HepG2 (cell line): ENCODE data around the gene SMIM11. TPM values are rescaled to one million over a fixed set of nuclear protein-coding genes. Genes with fewer than 3 reads are reported as not detected.
A peak's percentile ranks its signal among the peaks of the same experiment; 100 is the strongest.

Source experiments
- ARID3A ChIP-seq: IDR thresholded peaks from 2 replicates; pipeline ENCODE4 v1.6.1; 2012; ENCODE audit warnings: low read depth, low read length, improper control_type of control experiment
- HNRNPH1 ChIP-seq: fragments of 200-400 bp; formaldehyde crosslinking; optimal IDR thresholded peaks from 2 replicates; pipeline ENCODE3; 2017; ENCODE audit warnings: mild to moderate bottlenecking, low read depth, low read length
- KDM5A ChIP-seq: fragments of 200-600 bp; sonication (generic); IDR thresholded peaks from 2 replicates; pipeline ENCODE4 v1.7.0; 2018; ENCODE audit warnings: antibody characterized with exemption, mild to moderate bottlenecking, low read length, borderline replicate concordance
- MIXL1 ChIP-seq: IDR thresholded peaks from 2 replicates; pipeline ENCODE4 v1.6.1; 2016
- MXD3 ChIP-seq: IDR thresholded peaks from 2 replicates; pipeline ENCODE4 v1.6.1; 2016; ENCODE audit warnings: mild to moderate bottlenecking, missing biosample characterization, missing genetic modification reagents
- POGZ ChIP-seq: sonication (generic); formaldehyde crosslinking; IDR thresholded peaks from 2 replicates; pipeline ENCODE4 v1.4.0; 2020; ENCODE audit warnings: mild to moderate bottlenecking, missing genetic modification reagents
- ZNF207 ChIP-seq: fragments of 450-650 bp; IDR thresholded peaks from 2 replicates; pipeline ENCODE4 v1.6.1; 2016; ENCODE audit warnings: antibody characterized with exemption, borderline replicate concordance
- ZNF3 ChIP-seq: IDR thresholded peaks from 2 replicates; pipeline ENCODE4 v1.7.0; 2017; ENCODE audit warnings: inconsistent platforms
- ZNF350 ChIP-seq: sonication (generic); formaldehyde crosslinking; IDR thresholded peaks from 2 replicates; pipeline ENCODE4 v1.4.0; 2020; ENCODE audit warnings: mild to moderate bottlenecking, low read depth, missing genetic modification reagents, borderline replicate concordance
- ZNF543 ChIP-seq: sonication (generic); formaldehyde crosslinking; IDR thresholded peaks from 2 replicates; pipeline ENCODE4 v1.4.0; 2020; ENCODE audit warnings: mild to moderate bottlenecking, missing genetic modification reagents
- ZNF589 ChIP-seq: sonication (generic); formaldehyde crosslinking; conservative IDR thresholded peaks from 2 replicates; pipeline ENCODE4 v1.8.0; 2022; ENCODE audit warnings: mild to moderate bottlenecking, moderate library complexity, missing genetic modification reagents
- ZNF775 ChIP-seq: sonication (generic); formaldehyde crosslinking; IDR thresholded peaks from 2 replicates; pipeline ENCODE4 v1.4.0; 2020; ENCODE audit warnings: missing genetic modification reagents, mild to moderate bottlenecking, moderate library complexity, borderline replicate concordance
- ZSCAN12 ChIP-seq: sonication (generic); formaldehyde crosslinking; IDR thresholded peaks from 2 replicates; pipeline ENCODE4 v1.9.0; 2021; ENCODE audit warnings: mild to moderate bottlenecking, missing genetic modification reagents
- ZZZ3 ChIP-seq: sonication (generic); formaldehyde crosslinking; IDR thresholded peaks from 2 replicates; pipeline ENCODE4 v1.4.0; 2020; ENCODE audit warnings: missing genetic modification reagents, mild to moderate bottlenecking, borderline replicate concordance
- polyA plus RNA-seq, 8 experiments: library from polyadenylated mRNA; depleted of rRNA in 3 of 8; stranded (reverse) in 7 of 8; unstranded in 1 of 8; fragments of >200 nt; fragmentation: Illumina TruSeq in 4 of 8; extraction: Trizol in 4 of 8; gene quantifications; 2 replicates each; pipeline versions ENCODE4 v1.2.1 to v1.2.3, GENCODE V29; 2011 to 2016; ENCODE audit warnings: low read depth in 4 of 8, missing spikeins in 1 of 8, mixed read lengths in 1 of 8; ENCODE audit not compliant: insufficient read depth in 1 of 8
- total RNA-seq, 5 experiments: library from RNA; depleted of rRNA; stranded (reverse); fragments of >200 nt; fragmentation: Illumina TruSeq; extraction: Trizol; gene quantifications; 2 replicates each; pipeline ENCODE4 v1.2.3, GENCODE V29; 2016; ENCODE audit warnings: low read depth in 1 of 5
- TF ChIP-seq, protein P1 (sequence below): sonication (generic); formaldehyde crosslinking; IDR thresholded peaks from 2 replicates; pipeline ENCODE4 v1.5.0; 2020; ENCODE audit warnings: mild to moderate bottlenecking, missing genetic modification reagents, borderline replicate concordance
- TF ChIP-seq, protein P2 (sequence below): sonication (generic); formaldehyde crosslinking; IDR thresholded peaks from one replicate; pipeline ENCODE4 v1.5.1; 2020; ENCODE audit warnings: mild to moderate bottlenecking, missing genetic modification reagents; ENCODE audit errors: not compliant biosample characterization

SMIM11 gene
- total and polyA plus RNA-seq, 2 of the 13 experiments (the other 11 are each of a cell fraction or from before 2014, with no cell fraction given), result 6.4 to 18.9 TPM

DNA sequence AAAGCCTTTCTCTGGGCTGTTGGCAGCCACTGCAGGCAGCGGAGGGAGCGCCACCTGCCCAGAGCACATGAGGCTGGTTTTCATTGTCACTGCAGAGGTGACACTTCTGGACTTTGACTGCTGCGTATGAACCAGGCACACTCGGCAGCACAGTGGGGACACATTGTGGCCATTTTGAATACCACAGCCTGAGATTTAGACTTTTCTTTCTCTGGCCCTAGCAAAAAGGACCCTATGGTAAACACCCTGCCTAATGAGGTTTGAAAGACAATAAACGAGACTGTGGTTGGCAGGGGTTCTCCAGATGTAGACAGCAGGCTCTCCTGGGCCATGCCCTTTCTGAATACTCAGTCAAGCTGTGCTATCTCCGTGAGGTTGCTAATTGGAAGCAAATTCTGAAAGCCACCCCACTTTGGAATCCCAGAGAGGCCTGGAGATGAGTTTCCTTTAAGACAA is 23.5 kb upstream of the SMIM11 start (continued):
- TF ChIP-seq POGZ (peak; percentile 65), KDM5A (no peak), ZNF543 (no peak), MIXL1 (CRISPR knock-in tag) (peak; percentile 52; the same call in 1 of the 2 replicates), HNRNPH1 (no peak), ZZZ3 (CRISPR knock-in tag) (no peak), ZNF3 (CRISPR knock-in tag) (no peak), ZNF775 (CRISPR knock-in tag) (no peak), ZSCAN12 (CRISPR knock-in tag) (no peak), ZNF207 (no peak), ZNF350 (CRISPR knock-in tag) (no peak), ARID3A (0 out of 2 replicates have a peak, but pooled peaks have one; percentile 35), ZNF589 (no peak), MXD3 (CRISPR knock-in tag) (0 out of 2 replicates have a peak, but pooled peaks have one; percentile 32)
- TF ChIP-seq, protein P1, sequence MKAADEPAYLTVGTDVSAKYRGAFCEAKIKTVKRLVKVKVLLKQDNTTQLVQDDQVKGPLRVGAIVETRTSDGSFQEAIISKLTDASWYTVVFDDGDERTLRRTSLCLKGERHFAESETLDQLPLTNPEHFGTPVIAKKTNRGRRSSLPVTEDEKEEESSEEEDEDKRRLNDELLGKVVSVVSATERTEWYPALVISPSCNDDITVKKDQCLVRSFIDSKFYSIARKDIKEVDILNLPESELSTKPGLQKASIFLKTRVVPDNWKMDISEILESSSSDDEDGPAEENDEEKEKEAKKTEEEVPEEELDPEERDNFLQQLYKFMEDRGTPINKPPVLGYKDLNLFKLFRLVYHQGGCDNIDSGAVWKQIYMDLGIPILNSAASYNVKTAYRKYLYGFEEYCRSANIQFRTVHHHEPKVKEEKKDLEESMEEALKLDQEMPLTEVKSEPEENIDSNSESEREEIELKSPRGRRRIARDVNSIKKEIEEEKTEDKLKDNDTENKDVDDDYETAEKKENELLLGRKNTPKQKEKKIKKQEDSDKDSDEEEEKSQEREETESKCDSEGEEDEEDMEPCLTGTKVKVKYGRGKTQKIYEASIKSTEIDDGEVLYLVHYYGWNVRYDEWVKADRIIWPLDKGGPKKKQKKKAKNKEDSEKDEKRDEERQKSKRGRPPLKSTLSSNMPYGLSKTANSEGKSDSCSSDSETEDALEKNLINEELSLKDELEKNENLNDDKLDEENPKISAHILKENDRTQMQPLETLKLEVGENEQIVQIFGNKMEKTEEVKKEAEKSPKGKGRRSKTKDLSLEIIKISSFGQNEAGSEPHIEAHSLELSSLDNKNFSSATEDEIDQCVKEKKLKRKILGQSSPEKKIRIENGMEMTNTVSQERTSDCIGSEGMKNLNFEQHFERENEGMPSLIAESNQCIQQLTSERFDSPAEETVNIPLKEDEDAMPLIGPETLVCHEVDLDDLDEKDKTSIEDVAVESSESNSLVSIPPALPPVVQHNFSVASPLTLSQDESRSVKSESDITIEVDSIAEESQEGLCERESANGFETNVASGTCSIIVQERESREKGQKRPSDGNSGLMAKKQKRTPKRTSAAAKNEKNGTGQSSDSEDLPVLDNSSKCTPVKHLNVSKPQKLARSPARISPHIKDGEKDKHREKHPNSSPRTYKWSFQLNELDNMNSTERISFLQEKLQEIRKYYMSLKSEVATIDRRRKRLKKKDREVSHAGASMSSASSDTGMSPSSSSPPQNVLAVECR, result no peak; the same call in 1 of the 2 replicates
- TF ChIP-seq, protein P2, sequence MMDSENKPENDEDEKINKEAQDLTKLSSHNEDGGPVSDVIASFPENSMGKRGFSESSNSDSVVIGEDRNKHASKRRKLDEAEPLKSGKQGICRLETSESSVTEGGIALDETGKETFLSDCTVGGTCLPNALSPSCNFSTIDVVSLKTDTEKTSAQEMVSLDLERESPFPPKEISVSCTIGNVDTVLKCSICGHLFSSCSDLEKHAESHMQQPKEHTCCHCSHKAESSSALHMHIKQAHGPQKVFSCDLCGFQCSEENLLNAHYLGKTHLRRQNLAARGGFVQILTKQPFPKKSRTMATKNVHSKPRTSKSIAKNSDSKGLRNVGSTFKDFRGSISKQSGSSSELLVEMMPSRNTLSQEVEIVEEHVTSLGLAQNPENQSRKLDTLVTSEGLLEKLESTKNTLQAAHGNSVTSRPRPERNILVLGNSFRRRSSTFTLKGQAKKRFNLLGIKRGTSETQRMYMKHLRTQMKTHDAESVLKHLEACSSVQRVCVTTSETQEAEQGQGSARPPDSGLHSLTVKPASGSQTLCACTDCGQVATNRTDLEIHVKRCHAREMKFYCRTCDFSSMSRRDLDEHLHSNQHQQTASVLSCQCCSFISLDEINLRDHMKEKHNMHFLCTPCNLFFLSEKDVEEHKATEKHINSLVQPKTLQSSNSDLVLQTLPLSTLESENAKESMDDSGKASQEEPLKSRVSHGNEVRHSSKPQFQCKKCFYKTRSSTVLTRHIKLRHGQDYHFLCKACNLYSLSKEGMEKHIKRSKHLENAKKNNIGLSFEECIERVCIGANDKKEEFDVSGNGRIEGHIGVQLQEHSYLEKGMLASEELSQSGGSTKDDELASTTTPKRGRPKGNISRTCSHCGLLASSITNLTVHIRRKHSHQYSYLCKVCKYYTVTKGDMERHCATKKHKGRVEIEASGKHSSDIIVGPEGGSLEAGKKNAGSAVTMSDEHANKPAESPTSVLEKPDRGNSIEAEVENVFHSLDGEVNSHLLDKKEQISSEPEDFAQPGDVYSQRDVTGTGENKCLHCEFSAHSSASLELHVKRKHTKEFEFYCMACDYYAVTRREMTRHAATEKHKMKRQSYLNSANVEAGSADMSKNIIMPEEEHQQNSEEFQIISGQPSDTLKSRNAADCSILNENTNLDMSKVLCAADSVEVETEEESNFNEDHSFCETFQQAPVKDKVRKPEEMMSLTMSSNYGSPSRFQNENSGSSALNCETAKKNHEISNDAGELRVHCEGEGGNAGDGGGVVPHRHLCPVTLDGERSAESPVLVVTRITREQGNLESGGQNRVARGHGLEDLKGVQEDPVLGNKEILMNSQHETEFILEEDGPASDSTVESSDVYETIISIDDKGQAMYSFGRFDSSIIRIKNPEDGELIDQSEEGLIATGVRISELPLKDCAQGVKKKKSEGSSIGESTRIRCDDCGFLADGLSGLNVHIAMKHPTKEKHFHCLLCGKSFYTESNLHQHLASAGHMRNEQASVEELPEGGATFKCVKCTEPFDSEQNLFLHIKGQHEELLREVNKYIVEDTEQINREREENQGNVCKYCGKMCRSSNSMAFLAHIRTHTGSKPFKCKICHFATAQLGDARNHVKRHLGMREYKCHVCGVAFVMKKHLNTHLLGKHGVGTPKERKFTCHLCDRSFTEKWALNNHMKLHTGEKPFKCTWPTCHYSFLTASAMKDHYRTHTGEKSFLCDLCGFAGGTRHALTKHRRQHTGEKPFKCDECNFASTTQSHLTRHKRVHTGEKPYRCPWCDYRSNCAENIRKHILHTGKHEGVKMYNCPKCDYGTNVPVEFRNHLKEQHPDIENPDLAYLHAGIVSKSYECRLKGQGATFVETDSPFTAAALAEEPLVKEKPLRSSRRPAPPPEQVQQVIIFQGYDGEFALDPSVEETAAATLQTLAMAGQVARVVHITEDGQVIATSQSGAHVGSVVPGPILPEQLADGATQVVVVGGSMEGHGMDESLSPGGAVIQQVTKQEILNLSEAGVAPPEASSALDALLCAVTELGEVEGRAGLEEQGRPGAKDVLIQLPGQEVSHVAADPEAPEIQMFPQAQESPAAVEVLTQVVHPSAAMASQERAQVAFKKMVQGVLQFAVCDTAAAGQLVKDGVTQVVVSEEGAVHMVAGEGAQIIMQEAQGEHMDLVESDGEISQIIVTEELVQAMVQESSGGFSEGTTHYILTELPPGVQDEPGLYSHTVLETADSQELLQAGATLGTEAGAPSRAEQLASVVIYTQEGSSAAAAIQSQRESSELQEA (CRISPR knock-in tag), result no peak
